ENCODE data around the gene MEF2C.

GRCh38 chr5:88674356-88675167, 208.4 kb downstream of the MEF2C start:
- TF ChIP-seq ATF6 (CRISPR knock-in tag; conservative IDR thresholded peaks at IDR 0.05) (no peak), ZZZ3 (CRISPR knock-in tag; IDR thresholded peaks at IDR 0.05; ENCODE audit: borderline replicate concordance) (no peak), ZFP41 (CRISPR knock-in tag; IDR thresholded peaks at IDR 0.05; ENCODE audit: borderline replicate concordance) (no peak), ZNF274 (CRISPR knock-in tag; IDR thresholded peaks at IDR 0.05) (no peak), SMC3 (IDR thresholded peaks at IDR 0.05; ENCODE audit: low read length) (no peak), POLR2A (IDR thresholded peaks at IDR 0.05; ENCODE audit: insufficient read depth in 1 of 2, low read depth in 2 of 2, low read length in 2 of 2) (no peak), RARA (CRISPR knock-in tag; IDR thresholded peaks at IDR 0.05) (no peak), ZNF788 (CRISPR knock-in tag; IDR thresholded peaks at IDR 0.05; ENCODE audit: borderline replicate concordance) (no peak)
